SW480 (cell line): ENCODE measurements around the gene SPOCK1.

Experiments
- DNase-seq: peaks from one replicate; pipeline ENCODE4 v3.0.0-alpha.2; 2016; ENCODE audit warnings: low spot score

SPOCK1 gene

DNA sequence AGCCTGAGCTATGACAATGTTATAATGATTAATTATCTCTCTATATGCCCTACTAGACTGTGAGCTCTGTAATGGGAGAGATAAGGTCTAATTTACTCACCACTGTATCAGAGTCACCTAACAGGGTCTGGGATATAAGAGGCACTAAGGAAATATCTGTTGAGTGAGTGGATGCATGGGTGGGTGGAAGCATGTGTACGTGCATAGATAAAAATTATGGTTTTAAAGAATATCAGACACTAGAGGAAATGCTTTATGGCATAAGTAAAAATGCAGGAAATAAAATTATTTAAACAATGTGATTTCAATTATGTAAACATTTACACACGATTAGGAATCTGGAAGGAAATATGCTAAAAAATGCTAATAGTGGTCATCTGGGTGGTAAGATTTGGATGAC, 137.8 kb downstream of the SPOCK1 start:
- no peak for DNase-seq

GRCh38 chr5:137360607-137361006, 138.5 kb downstream of the SPOCK1 start:
- no peak for DNase-seq

GRCh38 chr5:137359941-137360340, 139.2 kb downstream of the SPOCK1 start:
- DNase-seq, result no peak

- DNase-seq, result no peak
Observed at GRCh38 chr5:137357436-137357835, 141.7 kb downstream of the SPOCK1 start.

DNA sequence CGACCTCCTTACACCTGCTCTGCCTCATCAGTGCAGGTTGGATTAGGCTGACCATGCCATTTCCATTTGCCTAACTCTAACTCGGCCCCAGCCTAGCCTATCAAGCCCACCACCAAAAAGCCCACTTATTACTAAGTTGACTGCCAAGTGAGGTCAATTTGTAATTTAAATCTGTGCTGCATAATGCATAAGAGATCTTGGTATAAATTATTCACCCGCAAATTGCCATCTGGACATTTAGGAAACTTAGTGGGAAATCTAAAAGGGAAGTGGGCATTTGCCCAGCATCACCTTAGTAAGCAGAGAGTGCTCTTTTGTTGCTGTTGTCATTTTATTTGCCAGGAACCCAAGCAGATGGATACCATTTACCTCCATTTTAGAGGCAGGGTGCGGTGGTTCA, 143.0 kb downstream of the SPOCK1 start:
- no peak for DNase-seq

DNA sequence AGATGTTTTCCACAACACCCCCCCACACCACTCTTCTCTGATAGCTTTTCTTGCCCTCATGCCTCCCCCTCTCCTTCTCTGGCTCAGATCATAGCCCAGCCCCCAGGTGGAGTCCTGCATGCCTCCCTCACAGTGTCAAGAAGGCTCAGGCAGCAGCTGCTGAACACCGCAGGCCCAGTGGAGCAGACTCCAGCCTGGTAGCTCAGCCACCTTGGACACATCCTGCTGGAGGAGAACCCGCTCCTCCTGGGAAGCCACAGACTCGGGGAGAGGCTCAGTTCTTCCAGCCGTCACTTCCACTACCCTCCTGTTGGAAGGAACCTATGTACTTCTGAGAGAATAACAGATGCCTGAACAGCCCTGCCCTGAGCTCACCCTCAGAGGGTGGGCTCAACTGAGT, 143.4 kb downstream of the SPOCK1 start:
- DNase-seq, result no peak

GRCh38 chr5:137352095-137352494, 147.0 kb downstream of the SPOCK1 start:
- no peak for DNase-seq

DNA sequence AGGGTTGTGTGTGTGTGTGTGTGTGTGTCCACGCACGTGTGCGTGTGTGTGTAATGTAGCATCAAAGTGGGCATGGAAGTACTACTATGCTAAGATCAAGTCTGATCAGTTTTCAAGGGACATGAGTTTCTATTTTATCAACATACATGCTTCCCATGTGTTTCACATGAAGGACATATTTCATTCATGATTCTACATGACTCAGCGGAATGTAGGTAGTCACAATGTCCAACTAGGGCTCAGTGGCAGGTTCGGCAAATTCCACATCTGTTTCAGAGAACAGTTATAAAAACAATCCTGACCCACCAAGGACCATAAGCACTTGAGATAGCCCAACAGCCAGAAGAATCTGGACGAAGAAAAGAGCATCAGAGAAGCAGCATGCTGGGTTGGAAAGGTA, 148.3 kb downstream of the SPOCK1 start:
- DNase-seq, result no peak

- DNase-seq, result no peak
Observed at GRCh38 chr5:137348759-137349158, 150.4 kb downstream of the SPOCK1 start.

DNA sequence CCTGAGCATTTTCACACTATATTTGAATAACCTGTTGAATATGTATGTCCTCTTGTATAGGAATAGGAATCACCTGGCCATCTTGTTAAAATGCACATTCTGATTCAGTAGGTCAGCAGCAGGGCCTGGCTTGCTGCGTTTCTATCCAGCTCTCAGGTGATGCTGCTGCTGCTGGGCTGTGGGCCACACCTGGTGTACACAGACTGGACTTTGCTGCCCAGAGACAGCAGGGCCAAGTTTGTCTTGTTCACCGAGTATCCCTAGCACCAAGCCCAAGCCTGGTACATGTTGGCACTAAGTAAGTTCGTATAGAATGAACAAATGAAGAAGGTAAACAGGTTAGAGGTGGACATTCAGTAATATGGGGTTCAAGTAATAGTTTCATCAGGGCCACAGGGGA, 151.3 kb downstream of the SPOCK1 start:
- no peak for DNase-seq

- DNase-seq, result no peak
Observed at GRCh38 chr5:137346281-137346680, 152.8 kb downstream of the SPOCK1 start.

GRCh38 chr5:137345396-137345795, 153.7 kb downstream of the SPOCK1 start:
- no peak for DNase-seq

DNA sequence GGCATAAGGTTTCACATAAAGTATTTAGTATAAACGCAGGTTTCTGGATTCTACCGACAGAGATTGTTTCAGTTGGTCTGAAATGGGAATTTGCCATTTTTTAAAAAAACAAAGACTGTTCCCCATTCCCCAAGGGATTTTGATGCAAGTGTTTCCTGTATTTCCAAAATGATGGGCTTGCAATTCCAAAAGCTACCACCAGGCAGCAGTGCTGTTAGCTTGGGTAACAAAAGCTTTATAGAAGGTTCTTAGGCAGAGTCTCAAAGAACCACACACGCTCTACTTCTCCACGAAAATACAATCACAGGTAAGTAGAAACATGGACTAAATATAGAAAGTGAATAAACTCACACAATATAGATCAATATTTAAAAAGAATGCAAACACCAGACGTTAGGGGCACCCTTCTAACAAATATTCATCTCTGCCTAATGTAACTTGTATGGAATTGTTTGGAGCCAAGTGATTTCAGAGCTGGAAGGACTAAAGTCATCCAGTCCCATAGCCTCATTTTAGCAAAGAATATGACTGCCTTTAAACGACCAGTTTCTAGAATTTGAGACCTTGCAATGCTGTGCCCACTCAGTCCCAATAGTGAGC, 154.3 kb downstream of the SPOCK1 start:
- DNase-seq, result peak; percentile 24

DNA sequence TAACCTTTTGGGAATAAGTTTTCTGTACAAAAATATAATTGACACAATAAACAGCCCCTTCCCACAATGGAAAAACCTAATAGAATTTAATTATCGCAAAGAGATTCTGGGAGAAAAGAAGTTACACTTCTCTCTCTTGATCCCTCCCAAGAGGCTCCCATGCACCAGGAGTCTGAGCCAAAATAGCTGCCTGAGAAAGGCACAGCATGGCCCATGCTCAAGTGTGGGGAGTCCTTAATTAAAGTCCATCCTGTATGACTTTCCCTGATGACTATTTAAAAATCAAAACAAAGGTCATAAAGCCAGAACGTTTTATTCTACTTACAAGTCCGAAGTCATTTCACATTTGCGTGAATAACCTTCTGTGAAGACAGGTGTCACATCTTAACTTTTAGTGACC, 155.1 kb downstream of the SPOCK1 start:
- DNase-seq, result no peak

GRCh38 chr5:137342764-137343163, 156.4 kb downstream of the SPOCK1 start:
- peak; percentile 38 for DNase-seq

- DNase-seq, result no peak
Observed at GRCh38 chr5:137341831-137342230, 157.3 kb downstream of the SPOCK1 start.

- no peak for DNase-seq
Observed at GRCh38 chr5:137340881-137341280, 158.2 kb downstream of the SPOCK1 start.

- DNase-seq, result no peak
Observed at GRCh38 chr5:137336565-137337120, 162.5 kb downstream of the SPOCK1 start.

DNA sequence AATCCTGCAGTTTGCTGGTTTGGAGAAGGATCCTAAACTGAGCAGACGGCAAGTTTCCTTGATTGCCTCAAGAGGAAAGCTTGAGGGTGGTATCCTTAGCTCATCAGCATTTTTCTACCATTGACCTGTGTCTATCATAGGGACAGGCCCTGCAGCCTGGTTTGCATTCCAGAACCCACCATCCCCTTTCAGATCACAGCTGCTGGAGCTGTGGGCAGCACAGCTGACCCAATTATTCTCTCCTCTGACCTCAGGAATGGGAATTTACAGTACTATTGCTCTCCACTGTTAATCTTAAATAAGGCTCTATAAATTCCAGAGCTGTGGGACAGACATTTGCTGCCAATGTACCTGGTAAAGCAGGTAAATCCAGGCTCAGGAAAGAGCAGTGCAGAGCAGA, 163.0 kb downstream of the SPOCK1 start:
- no peak for DNase-seq

- DNase-seq, result no peak
Observed at GRCh38 chr5:137335493-137335892, 163.6 kb downstream of the SPOCK1 start.

DNA sequence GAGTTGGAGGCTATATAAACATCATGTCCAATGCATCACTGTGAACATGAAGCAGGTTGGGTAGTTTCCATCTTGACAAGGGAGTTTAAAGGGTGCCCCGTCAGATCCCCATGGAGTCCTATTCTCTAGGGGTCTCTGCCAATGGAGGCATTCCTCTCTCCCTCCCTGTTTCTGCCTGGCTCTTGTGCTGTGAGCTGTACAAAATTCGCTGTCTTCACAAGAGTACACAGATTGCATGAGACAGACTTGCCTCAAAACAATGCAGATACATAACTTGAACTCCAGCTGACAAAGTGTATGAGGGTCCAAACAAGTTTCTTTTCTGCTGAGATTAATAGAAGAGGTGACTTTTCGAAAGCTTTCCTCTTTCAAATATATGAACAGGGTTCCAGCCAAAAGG, 165.2 kb downstream of the SPOCK1 start:
- DNase-seq, result no peak

GRCh38 chr5:137333475-137333874, 165.7 kb downstream of the SPOCK1 start:
- DNase-seq, result no peak

DNA sequence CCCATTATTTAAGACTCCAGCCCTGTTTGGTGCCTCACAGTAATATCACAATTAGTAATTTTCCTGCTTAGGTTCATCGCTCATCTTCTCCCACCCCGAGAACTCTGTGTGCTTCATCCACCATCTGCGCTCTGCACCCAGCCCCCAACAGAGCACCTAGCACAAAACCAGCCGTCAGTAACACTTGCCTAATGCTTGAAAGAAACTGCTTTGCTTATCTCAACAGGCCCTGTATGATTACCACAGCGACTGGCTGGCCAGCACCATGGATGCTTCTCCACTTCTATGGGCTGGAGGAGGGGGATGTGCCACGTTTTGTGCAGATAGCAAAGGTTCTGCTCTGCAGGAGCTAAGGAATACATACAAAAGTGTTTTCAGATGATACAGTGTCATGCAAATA, 166.8 kb downstream of the SPOCK1 start:
- DNase-seq, result no peak

DNA sequence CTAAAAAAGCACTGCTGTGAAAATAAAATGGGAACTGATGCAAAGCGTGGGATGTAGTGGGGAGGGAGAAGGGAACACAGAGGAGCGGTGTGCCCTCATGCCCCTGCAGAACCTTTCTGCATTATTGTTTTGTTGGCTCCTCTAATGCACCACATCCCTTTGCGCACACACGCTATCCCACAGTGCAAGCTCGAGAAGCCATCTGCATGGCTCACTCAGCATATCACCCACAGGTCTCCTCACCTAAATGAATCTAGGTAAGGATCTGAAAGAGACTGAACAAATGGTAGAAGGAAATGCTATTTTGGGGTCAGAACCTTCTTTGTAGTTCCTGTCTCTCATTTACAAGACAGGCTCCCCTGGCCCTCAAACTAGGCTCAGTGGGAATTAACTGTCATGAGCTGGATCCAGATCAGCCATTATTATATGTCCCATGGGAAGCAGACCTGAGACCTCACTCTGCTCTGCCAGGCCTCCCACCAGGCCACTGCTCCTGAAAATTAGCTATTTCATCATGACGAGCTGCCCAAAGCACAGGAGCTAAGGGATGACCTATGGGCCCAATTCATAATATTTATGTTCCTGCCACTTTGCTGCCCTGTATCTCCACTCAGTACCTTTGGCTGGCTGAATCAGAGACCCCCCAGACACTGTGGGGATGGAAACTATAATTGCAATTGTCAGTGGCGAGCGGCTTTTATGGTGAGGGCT, 169.4 kb downstream of the SPOCK1 start:
- DNase-seq, result no peak
